Smooth muscle cell (in vitro differentiated cells): Measurements from ENCODE around the gene SRMS. TPM values are rescaled to one million over a fixed set of nuclear protein-coding genes. Genes with fewer than 3 reads are reported as not detected.

ENCODE experiments used
- DNase-seq: peaks from one replicate; lab custom pipeline; 2025; ENCODE audit not compliant: unreplicated experiment; lab: John Stamatoyannopoulos, UW
- H2AFZ ChIP-seq: fragments of 200-600 bp; sonication (generic); 2 replicates; pipeline ENCODE4 v1.6.0; 2016; ENCODE audit warnings: antibody characterized with exemption, low read depth, mild to moderate bottlenecking
- H3F3A ChIP-seq: fragments of 200-600 bp; sonication (generic); 2 replicates; pipeline ENCODE4 v1.6.0; 2017; ENCODE audit warnings: antibody characterized with exemption, low read depth
- H3K27ac ChIP-seq: fragments of 200-600 bp; sonication (generic); 2 replicates; pipeline ENCODE4 v1.5.1; 2016; ENCODE audit warnings: low read depth, mild to moderate bottlenecking
- H3K27me3 ChIP-seq: fragments of 200-600 bp; sonication (generic); 2 replicates; pipeline ENCODE4 v1.6.1; 2016; ENCODE audit warnings: low read depth, mild to moderate bottlenecking
- H3K36me3 ChIP-seq: fragments of 200-600 bp; sonication (generic); 2 replicates; pipeline ENCODE4 v1.5.1; 2016; ENCODE audit warnings: low read depth
- H3K4me1 ChIP-seq: fragments of 200-600 bp; sonication (generic); 2 replicates; pipeline ENCODE4 v1.5.1; 2016; ENCODE audit warnings: low read depth
- H3K4me2 ChIP-seq: fragments of 200-600 bp; sonication (generic); 2 replicates; pipeline ENCODE4 v1.6.0; 2016; ENCODE audit warnings: mild to moderate bottlenecking
- H3K4me3 ChIP-seq: fragments of 200-600 bp; sonication (generic); 2 replicates; pipeline ENCODE4 v1.5.1; 2016; ENCODE audit warnings: mild to moderate bottlenecking
- H3K79me2 ChIP-seq: fragments of 200-600 bp; sonication (generic); 2 replicates; pipeline ENCODE4 v1.6.0; 2016; ENCODE audit warnings: low read depth, mild to moderate bottlenecking
- H3K9ac ChIP-seq: fragments of 200-600 bp; sonication (generic); 2 replicates; pipeline ENCODE4 v1.6.0; 2016; ENCODE audit warnings: low read depth
- H3K9me3 ChIP-seq: fragments of 200-600 bp; sonication (generic); replicated peaks from 2 replicates; pipeline ENCODE4 v1.5.1; 2016; ENCODE audit warnings: low read depth
- H4K20me1 ChIP-seq: fragments of 200-600 bp; sonication (generic); 2 replicates; pipeline ENCODE4 v1.6.0; 2016; ENCODE audit warnings: low read depth
- CTCF ChIP-seq: fragments of 200-600 bp; sonication (generic); IDR thresholded peaks from 2 replicates; pipeline ENCODE4 v1.5.1; 2017; ENCODE audit warnings: borderline replicate concordance, mild to moderate bottlenecking, antibody characterized with exemption; ENCODE audit not compliant: insufficient read depth, poor library complexity, severe bottlenecking
- WGBS: methylation state at CpG from one replicate; pipeline ENCODE4 v1.1.7; 2016; ENCODE audit warnings: low lambda C conversion rate; 5-methylcytosine and 5-hydroxymethylcytosine counted together
- polyA plus RNA-seq: library from polyadenylated mRNA; unstranded; fragments of >200 nt; fragmentation: Nextera tagmentation; extraction: Ambion mirVana; gene quantifications from 2 replicates; pipeline ENCODE4 v1.2.1, GENCODE V29; 2016
- total RNA-seq: library from RNA; depleted of rRNA; stranded (reverse); fragments of >200 nt; gene quantifications from 2 replicates; pipeline ENCODE4 v1.2.3, GENCODE V29; 2014

SRMS gene
- total and polyA plus RNA-seq, 2 experiments from 2014 or later, result not detected

GRCh38 chr20:63591147-63591533, 43.6 kb upstream of the SRMS start:
- H4K20me1 ChIP-seq, result no peaks in the 10 kb centered on the region
- TF ChIP-seq CTCF, result no peak
- no peak overlapping the region for H3K4me2 ChIP-seq
- H3K4me3 ChIP-seq, result no peak overlapping the region
- no peaks in the 10 kb centered on the region for H3K4me1 ChIP-seq
- no peaks in the 10 kb centered on the region for H3K36me3 ChIP-seq
- no peaks in the 10 kb centered on the region for H3F3A ChIP-seq
- no peak for DNase-seq
- H3K27me3 ChIP-seq, result no peaks in the 10 kb centered on the region
- H3K9ac ChIP-seq, result no peak overlapping the region
- no peaks in the 10 kb centered on the region for H3K9me3 ChIP-seq
- no peak overlapping the region for H2AFZ ChIP-seq
- WGBS, result 93% methylated on average over 4 of the region's 4 CpGs
- H3K79me2 ChIP-seq, result no peaks in the 10 kb centered on the region
- H3K27ac ChIP-seq, result no peak overlapping the region

DNA sequence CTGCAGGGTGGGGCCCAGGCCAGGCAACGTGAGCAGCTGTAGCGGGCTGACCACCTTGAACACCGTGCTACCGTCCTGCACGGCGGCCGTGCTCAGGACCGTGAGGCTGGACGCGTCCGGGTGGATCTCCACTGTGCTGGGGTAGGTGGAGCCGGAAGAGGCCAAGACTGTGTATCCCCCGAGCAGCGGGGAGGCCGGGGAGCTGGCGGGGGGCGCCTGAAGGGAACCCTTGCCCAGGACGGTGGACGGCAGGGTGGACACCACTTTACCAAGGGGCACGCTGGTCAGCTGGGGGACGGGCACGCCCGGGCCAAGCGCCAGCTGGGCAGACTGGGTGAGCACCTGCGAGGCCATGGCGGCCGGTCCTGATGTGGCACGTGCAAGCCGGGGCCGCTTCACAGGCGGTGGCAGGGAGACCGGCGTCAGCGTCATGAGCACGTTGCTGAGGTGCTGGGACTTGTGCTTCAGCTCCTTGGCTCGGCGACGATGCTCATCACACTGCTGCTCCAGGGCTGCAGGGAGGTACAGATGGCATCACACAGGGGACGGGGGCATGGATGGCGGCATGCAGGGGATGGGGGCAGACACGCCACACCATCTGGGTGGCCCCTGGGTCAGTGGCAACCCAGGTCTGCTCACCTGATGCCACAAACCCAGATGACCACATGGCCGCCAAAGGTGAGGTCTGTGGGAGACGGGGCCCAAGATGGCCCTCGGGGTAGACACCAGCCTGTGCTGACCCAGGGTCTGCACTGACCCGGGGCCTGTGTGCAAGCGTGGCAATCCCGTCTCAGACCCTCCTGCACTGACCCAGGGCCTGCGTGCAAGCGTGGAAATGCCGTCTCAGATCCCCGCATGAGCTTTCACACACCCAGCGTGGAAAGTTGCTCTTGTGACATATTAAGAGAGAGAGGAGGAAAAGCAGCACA, 42.9 kb upstream of the SRMS start:
- Histone ChIP-seq H3K4me1 (no peaks in the 10 kb centered on the region), H3K4me2 (no peak overlapping the region), H3K79me2 (no peaks in the 10 kb centered on the region), H2AFZ (no peak overlapping the region), H3K9ac (no peak overlapping the region), H4K20me1 (no peaks in the 10 kb centered on the region), H3K27ac (no peak overlapping the region), H3K4me3 (no peak overlapping the region), H3K27me3 (no peaks in the 10 kb centered on the region), H3F3A (no peaks in the 10 kb centered on the region), H3K9me3 (no peaks in the 10 kb centered on the region), H3K36me3 (no peaks in the 10 kb centered on the region)
- TF ChIP-seq CTCF, result no peak
- no peak for DNase-seq
- 93% methylated on average over 34 of the region's 52 CpGs for WGBS

DNA sequence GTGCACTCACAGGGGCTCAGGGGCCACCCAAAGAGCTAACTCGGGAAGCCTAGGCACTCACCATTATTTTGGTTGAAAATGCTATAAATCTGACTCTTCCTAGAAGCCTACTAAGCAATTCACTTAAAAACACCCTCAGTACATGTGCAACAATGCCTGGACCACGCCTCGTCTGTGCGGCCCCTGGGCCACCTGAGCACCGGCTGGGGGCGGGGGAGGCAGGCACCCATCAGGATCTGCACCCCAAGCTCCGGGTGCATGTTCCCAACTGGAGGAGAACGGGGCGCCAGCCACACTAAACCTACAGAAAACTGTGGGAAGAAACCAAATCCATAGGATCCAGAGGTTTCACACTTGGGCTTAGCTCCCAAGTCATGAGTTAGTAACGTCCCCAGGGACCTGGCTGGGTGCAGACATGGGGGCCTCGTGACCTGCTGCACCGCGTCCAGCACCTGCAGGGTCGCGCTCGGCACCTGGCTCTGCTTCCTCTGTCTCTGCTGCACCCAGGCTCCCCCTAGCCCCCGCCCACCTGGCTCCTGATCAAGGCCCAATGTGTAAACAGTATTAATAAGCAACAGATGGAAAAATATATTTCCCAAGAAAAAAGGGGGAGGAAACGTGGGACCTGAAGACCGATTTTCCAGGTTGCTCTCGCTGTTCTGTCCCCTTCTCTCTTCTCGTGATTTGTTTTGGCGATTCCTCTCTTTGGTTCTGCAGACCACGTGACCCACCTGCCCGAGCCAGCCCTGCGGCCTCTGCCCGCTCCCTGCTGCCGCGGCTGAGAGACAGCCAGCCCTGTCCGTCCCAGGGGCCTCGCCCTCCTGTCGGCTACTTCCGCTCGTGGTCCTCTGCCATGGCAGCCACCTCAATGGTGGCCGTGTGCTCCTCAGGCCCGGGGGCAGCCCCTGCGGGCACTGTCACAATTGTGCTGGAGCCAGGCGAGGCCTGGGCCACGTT, 42.0 kb upstream of the SRMS start:
- Histone ChIP-seq H3F3A (no peaks in the 10 kb centered on the region), H3K4me3 (no peak overlapping the region), H3K9me3 (no peaks in the 10 kb centered on the region), H3K27ac (no peak overlapping the region), H3K9ac (no peak overlapping the region), H2AFZ (no peak overlapping the region), H3K79me2 (no peaks in the 10 kb centered on the region), H3K4me1 (no peaks in the 10 kb centered on the region), H3K4me2 (no peak overlapping the region), H3K36me3 (no peaks in the 10 kb centered on the region), H3K27me3 (no peaks in the 10 kb centered on the region), H4K20me1 (no peaks in the 10 kb centered on the region)
- TF ChIP-seq CTCF, result no peak
- 96% methylated on average over 38 of the region's 38 CpGs for WGBS
- DNase-seq, result no peak
